ENCODE measurements around the gene SERPINA5. TPM values are rescaled to one million over a fixed set of nuclear protein-coding genes. Genes with fewer than 3 reads are reported as not detected.

Gene SERPINA5
- total RNA-seq, 1 donor from 2014 or later = 3.5 TPM

DNA sequence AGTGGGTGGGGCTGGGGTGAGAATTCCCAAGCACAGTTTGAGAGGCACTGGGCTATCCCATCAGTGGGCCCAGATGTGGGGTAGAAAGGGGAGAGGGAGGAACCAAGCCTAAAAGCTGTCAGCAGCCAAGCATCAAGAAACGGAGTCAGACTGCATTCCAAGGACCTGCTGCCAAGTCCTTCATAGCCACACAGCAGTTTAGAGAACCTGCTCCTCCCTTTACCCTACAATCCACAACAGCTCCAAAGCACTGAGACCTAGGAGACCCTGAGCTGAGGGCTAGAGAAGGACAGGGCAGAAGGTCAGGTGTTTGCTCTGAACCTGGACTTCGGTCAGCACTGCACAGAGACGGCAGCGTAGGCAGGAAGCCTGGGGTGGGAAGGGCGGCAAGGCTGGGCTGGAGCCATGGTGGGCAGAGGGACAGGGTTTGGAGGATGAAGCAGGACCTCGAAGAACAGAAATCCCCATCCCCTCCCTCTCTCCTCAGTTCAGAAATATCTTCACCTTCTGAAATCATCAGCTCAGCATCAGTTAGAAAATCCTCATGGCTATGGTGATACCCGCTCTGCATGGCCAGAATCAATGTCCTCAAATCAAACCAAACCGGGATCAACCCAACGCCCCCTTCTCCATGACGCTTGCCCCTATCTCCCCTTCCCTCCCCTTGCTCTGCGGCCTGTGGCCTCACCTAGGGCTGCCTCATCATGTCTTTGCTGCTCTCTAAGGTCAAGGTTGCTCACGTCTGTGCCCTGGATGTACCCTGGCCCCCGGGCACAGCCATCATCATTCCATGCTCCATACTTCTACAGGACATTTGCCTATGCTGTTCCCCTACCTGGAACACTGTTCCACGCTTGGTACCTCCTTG lies 32.9 kb upstream of the SERPINA5 start:
- Mint-ChIP-seq H3K36me3 (no peaks in the 10 kb centered on the region), H3K4me3 (no peak overlapping the region), H3K9me3 (peaks cover 8% of the 10 kb centered on the region), H3K27ac (peak overlapping the region; percentile 38), H3K4me1 (peaks cover 23% of the 10 kb centered on the region), H3K27me3 (ENCODE audit: insufficient read depth, low read depth) (peaks cover 10% of the 10 kb centered on the region)
- no peaks in the 10 kb centered on the region for H3K36me3 ChIP-seq
- H3K9ac ChIP-seq = no peak overlapping the region
- H3K79me2 ChIP-seq (ENCODE audit: low read depth) = no peaks in the 10 kb centered on the region
- no peak overlapping the region for H3K27ac ChIP-seq
- no peak overlapping the region for H2AFZ ChIP-seq (replicated peaks)
- peaks cover 12% of the 10 kb centered on the region for H3F3A ChIP-seq (ENCODE audit: low read depth)
- no peaks in the 10 kb centered on the region for H4K20me1 ChIP-seq (ENCODE audit: low read depth)
- no peak overlapping the region for H3K4me3 ChIP-seq
- DNase-seq (ENCODE audit: low spot score) = no peak
- no peak overlapping the region for H3K4me2 ChIP-seq
- no peaks in the 10 kb centered on the region for H3K27me3 ChIP-seq
- H3K4me1 ChIP-seq = peaks cover 4% of the 10 kb centered on the region
- TF ChIP-seq EZH2phosphoT487 (IDR thresholded peaks at IDR 0.05) = no peak
- TF ChIP-seq, protein P1, sequence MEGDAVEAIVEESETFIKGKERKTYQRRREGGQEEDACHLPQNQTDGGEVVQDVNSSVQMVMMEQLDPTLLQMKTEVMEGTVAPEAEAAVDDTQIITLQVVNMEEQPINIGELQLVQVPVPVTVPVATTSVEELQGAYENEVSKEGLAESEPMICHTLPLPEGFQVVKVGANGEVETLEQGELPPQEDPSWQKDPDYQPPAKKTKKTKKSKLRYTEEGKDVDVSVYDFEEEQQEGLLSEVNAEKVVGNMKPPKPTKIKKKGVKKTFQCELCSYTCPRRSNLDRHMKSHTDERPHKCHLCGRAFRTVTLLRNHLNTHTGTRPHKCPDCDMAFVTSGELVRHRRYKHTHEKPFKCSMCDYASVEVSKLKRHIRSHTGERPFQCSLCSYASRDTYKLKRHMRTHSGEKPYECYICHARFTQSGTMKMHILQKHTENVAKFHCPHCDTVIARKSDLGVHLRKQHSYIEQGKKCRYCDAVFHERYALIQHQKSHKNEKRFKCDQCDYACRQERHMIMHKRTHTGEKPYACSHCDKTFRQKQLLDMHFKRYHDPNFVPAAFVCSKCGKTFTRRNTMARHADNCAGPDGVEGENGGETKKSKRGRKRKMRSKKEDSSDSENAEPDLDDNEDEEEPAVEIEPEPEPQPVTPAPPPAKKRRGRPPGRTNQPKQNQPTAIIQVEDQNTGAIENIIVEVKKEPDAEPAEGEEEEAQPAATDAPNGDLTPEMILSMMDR (IDR thresholded peaks at IDR 0.05) = no peak
- no peak for TF ChIP-seq EZH2 (IDR thresholded peaks at IDR 0.05)
- no peaks in the 10 kb centered on the region for H3K9me3 ChIP-seq (ENCODE audit: low read depth)

DNA sequence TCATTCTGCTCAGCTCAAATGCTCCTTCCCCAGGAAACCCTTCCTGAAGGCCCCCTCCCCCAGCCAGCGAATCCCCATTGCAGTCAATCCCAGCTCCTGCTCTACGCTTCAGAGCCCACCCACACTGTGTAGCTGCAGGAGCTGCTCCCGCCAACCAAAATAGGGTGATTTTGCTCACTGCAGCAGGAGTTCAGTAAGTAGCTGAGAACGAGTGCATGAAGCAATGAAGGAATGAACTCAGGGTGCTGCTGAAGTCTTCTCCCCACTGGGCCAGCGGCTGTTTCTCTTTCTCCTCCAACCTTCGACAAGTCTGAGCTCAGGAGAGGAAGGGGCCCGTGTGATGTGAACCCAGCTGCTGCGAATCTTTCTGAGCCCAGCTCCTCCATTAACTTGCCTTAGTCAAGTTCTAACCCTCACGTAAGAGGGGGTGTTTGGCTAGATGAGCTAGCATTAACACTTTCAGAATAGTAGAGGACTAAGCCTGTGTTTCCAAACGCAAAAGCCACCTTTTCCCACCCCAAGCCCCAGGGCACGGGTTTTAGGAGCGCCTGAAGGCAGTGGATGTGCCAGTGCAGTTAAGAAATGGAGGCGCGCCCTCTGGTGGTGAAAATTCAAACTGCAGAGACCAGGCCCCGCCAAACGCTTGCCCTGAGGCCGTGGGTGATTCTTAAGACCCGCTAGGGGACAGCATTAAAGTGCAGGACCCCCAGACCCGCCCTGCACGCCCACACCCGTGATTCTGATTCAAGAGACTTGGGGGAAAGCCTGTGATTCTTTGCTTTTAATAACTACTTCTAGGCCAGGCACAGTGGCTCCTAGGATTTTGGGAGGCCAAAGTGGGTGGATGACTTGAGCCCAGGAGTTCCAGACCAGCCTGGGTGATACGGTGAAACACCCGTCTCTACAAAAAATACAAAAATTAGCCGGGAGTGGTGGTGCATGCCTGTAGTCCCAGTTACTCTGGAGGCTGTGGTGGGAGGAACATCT lies 31.9 kb upstream of the SERPINA5 start:
- peaks cover 12% of the 10 kb centered on the region for H3F3A ChIP-seq (ENCODE audit: low read depth)
- peak; percentile 83 for DNase-seq (ENCODE audit: low spot score)
- H2AFZ ChIP-seq (replicated peaks) = peak overlapping the region; percentile 97
- Mint-ChIP-seq H3K4me3 (no peak overlapping the region), H3K36me3 (no peaks in the 10 kb centered on the region), H3K27ac (no peak overlapping the region), H3K9me3 (peaks cover 12% of the 10 kb centered on the region), H3K4me1 (peaks cover 16% of the 10 kb centered on the region), H3K27me3 (ENCODE audit: insufficient read depth, low read depth) (peaks cover 10% of the 10 kb centered on the region)
- H3K4me3 ChIP-seq = no peak overlapping the region
- H3K4me1 ChIP-seq = peaks cover 4% of the 10 kb centered on the region
- TF ChIP-seq EZH2 (IDR thresholded peaks at IDR 0.05) = no peak
- TF ChIP-seq EZH2phosphoT487 (IDR thresholded peaks at IDR 0.05) = no peak
- TF ChIP-seq, protein P1 (IDR thresholded peaks at IDR 0.05) = peak; percentile 98
- H3K9ac ChIP-seq = no peak overlapping the region
- no peak overlapping the region for H3K4me2 ChIP-seq
- no peaks in the 10 kb centered on the region for H3K27me3 ChIP-seq
- H4K20me1 ChIP-seq (ENCODE audit: low read depth) = no peaks in the 10 kb centered on the region
- no peaks in the 10 kb centered on the region for H3K79me2 ChIP-seq (ENCODE audit: low read depth)
- H3K27ac ChIP-seq = no peak overlapping the region
- H3K36me3 ChIP-seq = no peaks in the 10 kb centered on the region
- no peaks in the 10 kb centered on the region for H3K9me3 ChIP-seq (ENCODE audit: low read depth)

DNA sequence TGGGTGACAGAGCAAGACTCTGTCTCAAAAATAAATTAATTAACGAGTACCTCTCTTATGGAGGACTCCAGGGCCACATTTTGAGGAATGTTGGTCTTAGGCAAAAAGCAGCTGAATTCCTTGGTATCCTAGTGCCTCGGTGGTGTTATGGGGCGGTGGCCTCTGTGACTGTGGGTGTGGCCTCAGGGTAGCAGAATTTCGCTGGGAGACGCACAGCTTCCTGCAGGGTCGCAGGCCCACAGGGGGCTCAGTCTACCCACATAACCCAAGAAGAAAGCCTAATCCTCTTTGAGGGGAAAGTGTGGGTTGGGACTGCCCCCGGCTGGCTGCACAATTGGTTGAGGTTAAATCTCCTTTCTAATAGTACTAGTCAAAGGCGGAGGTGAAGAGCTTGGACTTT lies 31.2 kb upstream of the SERPINA5 start:
- Histone ChIP-seq H3K27me3 (no peaks in the 10 kb centered on the region), H3K4me3 (no peak overlapping the region), H3K27ac (no peak overlapping the region), H3K9me3 (ENCODE audit: low read depth) (peaks cover 4% of the 10 kb centered on the region), H3K4me1 (peaks cover 4% of the 10 kb centered on the region), H3K36me3 (no peaks in the 10 kb centered on the region), H3K9ac (no peak overlapping the region), H2AFZ (replicated peaks) (no peak overlapping the region), H3K79me2 (ENCODE audit: low read depth) (no peaks in the 10 kb centered on the region), H3K4me2 (no peak overlapping the region), H4K20me1 (ENCODE audit: low read depth) (no peaks in the 10 kb centered on the region), H3F3A (ENCODE audit: low read depth) (peaks cover 12% of the 10 kb centered on the region)
- no peaks in the 10 kb centered on the region for H3K36me3 Mint-ChIP-seq
- H3K9me3 Mint-ChIP-seq = peaks cover 18% of the 10 kb centered on the region
- DNase-seq (ENCODE audit: low spot score) = peak; percentile 42
- peaks cover 12% of the 10 kb centered on the region for H3K4me1 Mint-ChIP-seq
- peaks cover 10% of the 10 kb centered on the region for H3K27me3 Mint-ChIP-seq (ENCODE audit: insufficient read depth, low read depth)
- H3K27ac Mint-ChIP-seq = no peak overlapping the region
- TF ChIP-seq EZH2phosphoT487 (IDR thresholded peaks at IDR 0.05) (no peak), EZH2 (IDR thresholded peaks at IDR 0.05) (no peak)
- TF ChIP-seq, protein P1 (IDR thresholded peaks at IDR 0.05) = no peak
- H3K4me3 Mint-ChIP-seq = no peak overlapping the region
